HG02943 (cell line): ENCODE data around the gene NISCH.

ENCODE experiments used
- ATAC-seq: cut with Tn5 transposase; IDR thresholded peaks from one replicate; pipeline ENCODE4 v1.9.1; 2021; ENCODE audit warnings: mild to moderate bottlenecking, low read depth, moderate library complexity; ENCODE audit not compliant: unreplicated experiment

Gene NISCH

GRCh38 chr3:52446631-52447511 lies 8.5 kb upstream of the NISCH start:
- no peak for ATAC-seq

- ATAC-seq: no peak
Observed at GRCh38 chr3:52447512-52448355, 7.7 kb upstream of the NISCH start.

GRCh38 chr3:52450489-52451236 lies 4.7 kb upstream of the NISCH start:
- no peak for ATAC-seq

- ATAC-seq: no peak
Observed at GRCh38 chr3:52451237-52452083, 3.9 kb upstream of the NISCH start.

GRCh38 chr3:52452126-52452525 lies 3.3 kb upstream of the NISCH start:
- ATAC-seq: no peak

GRCh38 chr3:52452570-52453221 lies 2.7 kb upstream of the NISCH start:
- ATAC-seq: no peak

GRCh38 chr3:52453496-52454249 lies 1.7 kb upstream of the NISCH start, which contains the start of gene TNNC1:
Gene TNNC1, minus strand, starts transcription at chr3:52454041. Its CDS starts 26 bp downstream, at chr3:52454015.
- no peak for ATAC-seq

- ATAC-seq: no peak
Observed at GRCh38 chr3:52454250-52454937, 1.0 kb upstream of the NISCH start.

GRCh38 chr3:52454938-52455282 lies 494 bp upstream of the NISCH start:
- ATAC-seq: peak; percentile 22

- no peak for ATAC-seq
Observed at GRCh38 chr3:52456169-52456799, 880 bp downstream of the NISCH start.

- no peak for ATAC-seq
Observed at GRCh38 chr3:52456800-52457183, 1.4 kb downstream of the NISCH start.

GRCh38 chr3:52458031-52458760 lies 2.8 kb downstream of the NISCH start:
- no peak for ATAC-seq

GRCh38 chr3:52458770-52459545 lies 3.6 kb downstream of the NISCH start:
- no peak for ATAC-seq

- ATAC-seq: no peak
Observed at GRCh38 chr3:52461874-52462273, 6.5 kb downstream of the NISCH start.

- no peak for ATAC-seq
Observed at GRCh38 chr3:52463416-52463815, 8.0 kb downstream of the NISCH start.

GRCh38 chr3:52468336-52468735 lies 12.9 kb downstream of the NISCH start:
- ATAC-seq: no peak
